NK-92 (cell line): ENCODE results near the gene LMAN1L.

Source experiments
- DNase-seq: peaks from one replicate; lab custom pipeline; 2025; ENCODE audit not compliant: unreplicated experiment; lab: John Stamatoyannopoulos, UW

LMAN1L gene

DNA sequence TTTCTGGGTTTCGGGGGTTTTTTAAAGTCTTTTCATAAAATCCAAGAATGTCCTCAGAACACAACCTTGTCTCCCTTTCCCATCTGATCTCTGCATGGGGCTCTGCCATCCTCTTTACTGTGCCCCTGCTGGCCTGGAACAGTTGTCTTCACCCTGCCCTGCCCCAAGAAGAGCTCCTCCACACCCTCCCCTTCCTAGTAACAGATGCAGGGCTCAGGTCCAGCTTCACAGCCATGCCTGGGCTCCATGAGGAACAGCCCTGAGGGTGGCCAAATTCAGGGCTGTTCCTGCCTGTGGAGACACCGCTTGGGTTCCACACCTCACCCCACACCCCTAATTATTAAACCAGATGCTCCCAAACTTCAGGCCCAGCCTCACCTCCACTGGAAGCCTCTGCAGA lies 43.2 kb downstream of the LMAN1L start:
- DNase-seq = no peak

DNA sequence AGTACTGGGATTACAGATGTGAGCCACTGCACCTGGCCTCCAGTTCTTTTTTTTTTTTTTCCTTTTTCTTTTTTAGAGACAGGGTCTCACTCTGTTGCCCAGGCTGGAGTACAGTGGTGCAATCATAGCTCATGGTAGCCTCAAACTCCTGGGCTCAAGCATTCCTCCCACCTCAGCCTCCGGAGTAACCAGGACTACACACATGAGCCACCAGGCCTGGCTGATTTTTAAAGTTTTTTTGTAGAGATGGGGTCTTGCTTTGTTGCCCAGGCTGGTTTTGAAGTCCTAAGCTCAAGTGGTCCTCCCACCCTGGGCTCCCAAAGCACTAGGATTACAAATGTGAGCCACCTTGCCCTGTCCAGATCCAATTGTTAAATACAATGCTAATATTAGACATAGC lies 43.9 kb downstream of the LMAN1L start:
- no peak for DNase-seq

DNA sequence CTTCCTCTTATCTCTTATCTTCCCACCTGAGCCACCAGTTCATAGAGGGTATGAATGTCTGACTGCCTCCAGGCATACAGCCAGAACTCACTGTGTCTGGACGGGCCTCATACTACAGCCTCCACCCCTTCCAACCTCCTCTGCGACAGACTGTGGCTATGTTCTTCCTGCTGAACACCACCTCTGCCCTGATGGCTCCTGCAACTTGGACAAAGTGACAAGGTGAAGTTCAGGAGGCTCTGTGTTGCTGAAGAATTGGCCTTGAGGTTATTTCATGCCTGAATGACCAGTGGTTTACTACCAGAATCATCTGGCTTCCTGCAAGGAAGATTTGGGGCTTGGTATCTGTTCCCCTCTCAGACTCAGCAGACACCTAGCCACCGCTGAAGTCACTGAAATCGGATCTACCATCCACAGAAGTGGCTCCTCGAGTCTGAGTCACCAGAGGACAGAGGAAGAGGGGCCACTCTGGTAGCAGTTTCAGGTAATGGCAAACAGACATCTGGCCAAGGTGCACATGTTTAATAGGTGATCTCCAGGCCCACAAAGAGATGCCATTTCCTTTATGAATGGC lies 44.5 kb downstream of the LMAN1L start:
- no peak for DNase-seq

DNA sequence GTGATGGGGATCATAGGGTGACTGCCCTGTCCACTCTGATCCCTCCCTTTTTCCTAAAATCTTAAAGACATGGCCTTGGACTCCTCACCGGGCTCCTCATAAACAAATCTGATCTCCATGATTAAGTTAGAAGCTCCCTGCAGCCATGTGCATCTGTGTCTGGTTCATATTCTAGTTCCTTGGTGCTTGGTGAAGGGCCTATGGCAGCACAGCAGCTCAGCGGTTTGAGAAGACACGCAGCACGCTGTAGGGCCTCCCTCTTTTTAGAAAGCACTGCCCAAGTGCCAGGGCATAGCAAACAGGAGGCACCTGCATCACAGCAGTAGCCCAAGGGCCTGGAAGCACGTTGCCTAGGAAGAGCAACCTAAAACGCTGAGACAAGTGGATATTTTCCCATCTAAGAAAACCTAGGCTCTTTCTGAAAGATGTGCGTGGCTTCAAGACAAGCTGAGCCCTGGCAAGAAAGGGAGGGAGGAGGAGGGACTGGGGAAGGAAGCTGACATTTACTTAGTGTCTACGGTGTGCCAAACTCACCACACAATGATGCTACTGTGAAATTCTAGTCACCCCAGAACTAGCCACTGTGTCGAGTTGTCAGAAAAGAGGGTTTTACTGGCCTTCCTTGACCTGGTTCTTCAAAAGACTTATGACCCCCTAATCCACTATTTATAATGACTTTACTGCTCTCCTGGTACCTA lies 45.2 kb downstream of the LMAN1L start:
- no peak for DNase-seq

DNA sequence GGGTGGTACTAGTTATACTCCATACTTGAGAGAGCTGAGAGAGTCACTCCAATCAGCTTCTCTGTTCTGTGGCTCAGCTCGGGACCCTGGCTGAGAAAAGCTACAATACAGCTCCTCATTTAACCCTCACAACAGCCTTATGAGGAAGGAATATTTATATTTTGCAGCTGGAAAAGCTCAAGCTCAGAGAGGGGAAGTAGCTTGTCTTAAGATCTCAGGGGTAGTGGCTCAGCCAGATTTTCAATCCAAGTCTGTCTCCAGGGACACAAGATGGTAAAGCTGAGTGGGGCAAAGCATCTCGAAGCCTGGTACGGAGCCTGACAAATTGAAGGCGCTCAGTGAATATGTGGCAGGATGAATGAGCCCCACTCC lies 45.7 kb downstream of the LMAN1L start:
- no peak for DNase-seq

DNA sequence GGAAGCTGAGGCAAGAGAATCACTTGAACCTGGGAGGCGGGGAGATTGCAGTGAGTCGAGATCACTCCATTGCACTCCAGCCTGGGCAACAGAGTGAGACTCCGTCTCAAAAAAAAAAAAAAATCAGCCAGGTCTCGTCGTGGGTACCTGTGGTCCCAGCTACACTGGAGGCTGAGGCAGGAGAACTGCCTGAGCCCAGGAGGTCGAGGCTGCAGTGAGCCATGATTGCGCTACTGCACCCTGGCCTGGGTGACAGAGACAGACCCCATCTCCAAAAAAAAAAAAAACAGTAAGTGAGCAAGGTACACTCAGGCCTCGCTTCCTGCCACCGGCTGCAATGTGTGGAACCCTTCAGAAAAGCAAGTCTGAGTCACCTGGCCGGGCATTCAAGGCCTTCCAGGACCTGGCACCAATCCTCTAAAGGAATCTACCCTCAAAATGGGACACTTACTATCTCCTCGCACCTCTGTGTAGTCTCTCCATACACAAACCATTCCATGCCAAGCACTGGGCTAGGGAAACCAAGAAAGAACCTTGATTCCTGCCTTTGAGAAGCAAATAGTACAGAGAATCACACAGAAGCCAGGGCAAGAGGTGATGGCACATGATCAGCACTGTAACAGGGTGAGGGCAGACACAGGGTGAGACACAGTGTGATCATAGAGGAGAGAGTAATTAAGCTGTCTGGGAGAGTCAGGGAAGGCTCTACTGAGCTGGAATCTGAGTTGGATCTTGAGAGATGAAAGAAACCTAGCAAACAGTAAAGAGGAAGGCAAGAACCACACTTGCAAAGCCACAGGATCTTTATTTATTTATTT lies 50.8 kb downstream of the LMAN1L start:
- no peak for DNase-seq

DNA sequence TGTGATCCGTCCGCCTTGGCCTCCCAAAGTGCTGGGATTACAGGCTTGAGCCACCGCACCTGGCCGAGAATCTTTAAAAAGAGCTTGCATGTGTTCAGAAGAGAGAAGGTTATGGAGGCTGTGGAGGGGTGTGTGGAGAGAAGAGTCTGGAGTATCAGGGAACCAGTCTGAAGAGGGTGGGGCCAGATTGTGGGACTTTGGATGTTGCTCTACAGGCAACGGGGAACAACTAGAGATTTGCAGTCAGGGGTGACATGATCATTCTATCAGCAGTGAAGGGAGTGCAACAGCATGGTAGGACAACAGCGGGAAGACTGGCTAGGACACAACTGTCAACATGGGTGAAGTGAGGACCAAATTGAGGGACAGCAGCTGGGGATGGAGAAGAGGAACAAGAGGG lies 51.7 kb downstream of the LMAN1L start:
- no peak for DNase-seq

DNA sequence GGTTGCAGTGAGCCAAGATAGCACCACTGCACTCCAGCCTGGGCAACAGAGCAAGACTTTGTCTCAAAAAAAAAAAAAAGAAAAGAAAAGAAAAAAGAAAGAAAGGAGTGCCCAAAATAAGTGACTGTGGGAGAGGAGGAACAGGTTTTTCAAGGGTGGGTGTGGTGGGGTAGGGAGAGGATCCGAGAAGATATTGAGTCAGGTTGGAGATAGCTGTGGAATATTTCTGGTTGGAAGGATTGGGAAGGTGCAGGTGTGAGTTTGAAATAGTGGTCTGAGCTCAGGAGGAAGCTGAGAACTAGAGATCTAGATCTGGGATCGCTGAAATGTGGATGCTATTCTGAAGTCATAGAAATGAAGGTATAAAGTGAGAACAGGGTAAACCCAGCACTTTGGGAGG lies 52.7 kb downstream of the LMAN1L start:
- DNase-seq = no peak

DNA sequence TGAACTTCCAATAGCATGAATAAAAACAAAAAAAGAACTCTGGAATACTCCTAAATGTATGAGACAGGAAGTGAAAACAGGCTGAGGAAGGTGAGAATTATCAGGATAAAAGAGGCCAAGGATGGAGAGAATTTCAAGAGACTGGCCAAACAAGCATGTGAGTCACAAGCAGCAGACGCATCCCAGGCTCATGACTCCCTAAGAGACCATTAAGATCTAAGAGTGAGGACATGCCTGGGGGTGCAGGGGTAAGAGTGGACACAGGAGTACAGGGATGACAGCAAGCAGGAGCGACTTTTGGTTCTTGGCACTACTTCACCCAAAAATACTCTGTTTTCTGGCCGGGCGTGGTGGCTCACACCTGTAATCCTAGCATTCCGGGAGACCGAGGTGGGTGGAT lies 53.5 kb downstream of the LMAN1L start:
- DNase-seq = no peak

DNA sequence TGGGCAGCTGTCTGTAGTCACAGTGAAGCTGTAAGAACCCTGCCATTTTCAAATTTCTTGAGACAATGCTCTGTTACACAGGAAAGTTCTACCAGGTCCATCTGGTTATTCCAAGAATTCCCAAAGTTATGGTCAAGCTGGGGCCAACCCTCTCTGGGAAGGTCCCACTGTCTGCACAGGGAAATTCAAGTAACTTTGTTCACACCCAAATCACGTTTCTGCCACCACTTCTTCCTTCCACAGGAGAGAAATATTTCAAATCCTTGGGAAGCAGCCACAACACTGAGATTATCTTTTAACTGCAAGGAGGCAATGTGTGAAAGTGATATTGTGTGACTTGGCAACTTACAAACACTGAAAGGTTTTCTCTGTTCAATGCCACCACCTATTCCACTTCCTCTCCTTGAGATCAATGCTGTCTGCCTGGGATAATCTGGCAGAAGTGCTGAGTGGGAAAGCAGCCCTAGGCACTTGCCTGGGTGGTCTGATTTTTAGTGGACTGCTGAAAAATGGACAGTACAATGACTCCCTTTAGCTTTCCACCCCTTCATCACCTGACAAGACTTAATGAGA lies 54.9 kb downstream of the LMAN1L start:
- no peak for DNase-seq

DNA sequence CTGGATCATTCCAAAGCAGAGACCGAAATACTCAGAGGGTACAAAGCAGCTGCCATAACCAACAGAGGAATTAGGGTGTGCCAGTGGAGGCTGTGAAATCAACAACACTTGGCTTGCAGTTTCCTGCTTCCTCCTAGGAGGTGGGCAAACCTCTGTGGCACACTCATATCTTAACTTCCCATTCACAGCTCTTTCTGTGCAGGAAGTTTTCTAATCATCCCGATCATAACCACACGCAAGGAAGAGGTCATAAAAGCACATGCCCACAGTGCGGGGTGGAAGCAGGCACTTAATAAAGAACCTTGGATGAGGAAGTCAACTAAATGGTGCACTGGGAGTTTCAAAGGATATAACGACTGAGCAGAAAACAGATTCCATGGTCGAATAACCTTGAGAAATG lies 55.4 kb downstream of the LMAN1L start:
- DNase-seq = no peak

DNA sequence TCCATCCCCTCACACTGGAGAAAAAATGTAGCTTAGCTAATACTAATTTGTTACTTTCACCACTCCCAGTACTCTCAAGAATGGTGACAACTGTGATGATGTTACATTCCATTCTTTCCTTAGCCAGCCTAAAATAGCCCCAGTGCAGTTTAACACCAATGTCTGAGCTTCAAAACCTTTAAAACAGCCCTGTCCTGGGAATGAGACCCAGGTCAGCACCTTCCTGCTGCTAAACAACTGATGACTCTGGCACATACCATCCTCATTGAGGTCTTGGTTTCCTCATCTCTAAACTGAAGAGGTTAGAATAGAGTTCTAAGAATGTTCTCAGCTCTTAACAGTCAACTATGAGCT lies 56.7 kb downstream of the LMAN1L start:
- DNase-seq = no peak

DNA sequence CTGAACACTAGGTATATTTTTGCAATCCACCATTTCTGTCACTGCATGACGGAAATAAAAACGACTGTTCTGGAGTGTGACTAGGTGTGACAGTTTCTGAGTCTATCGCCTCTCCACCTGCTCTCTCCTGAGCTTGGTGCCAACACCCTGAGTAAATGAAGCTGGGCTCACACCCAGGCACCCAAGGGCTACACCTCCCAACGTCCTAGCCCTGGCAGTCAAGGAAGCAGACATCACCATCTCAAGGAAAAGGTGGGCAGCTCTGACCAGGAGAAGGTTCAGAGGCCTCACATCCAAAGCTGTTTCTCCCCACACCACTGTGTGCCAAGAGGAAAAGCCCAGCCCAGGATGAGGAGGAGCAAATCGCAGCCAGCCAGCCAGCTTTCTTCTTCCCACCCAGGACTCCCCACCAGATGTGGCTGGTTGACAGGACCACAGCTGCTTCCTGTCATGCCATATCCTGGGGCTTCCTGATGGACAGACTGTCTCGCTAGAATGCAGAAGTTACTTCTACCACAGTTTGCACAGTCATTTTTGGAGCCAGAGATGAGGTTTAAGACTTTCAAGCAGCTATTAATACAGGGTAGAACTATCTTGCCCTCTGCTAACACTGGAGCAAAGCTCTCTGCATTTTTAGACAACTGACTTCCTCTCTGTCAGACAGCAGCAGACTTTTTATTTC lies 57.2 kb downstream of the LMAN1L start:
- no peak for DNase-seq

DNA sequence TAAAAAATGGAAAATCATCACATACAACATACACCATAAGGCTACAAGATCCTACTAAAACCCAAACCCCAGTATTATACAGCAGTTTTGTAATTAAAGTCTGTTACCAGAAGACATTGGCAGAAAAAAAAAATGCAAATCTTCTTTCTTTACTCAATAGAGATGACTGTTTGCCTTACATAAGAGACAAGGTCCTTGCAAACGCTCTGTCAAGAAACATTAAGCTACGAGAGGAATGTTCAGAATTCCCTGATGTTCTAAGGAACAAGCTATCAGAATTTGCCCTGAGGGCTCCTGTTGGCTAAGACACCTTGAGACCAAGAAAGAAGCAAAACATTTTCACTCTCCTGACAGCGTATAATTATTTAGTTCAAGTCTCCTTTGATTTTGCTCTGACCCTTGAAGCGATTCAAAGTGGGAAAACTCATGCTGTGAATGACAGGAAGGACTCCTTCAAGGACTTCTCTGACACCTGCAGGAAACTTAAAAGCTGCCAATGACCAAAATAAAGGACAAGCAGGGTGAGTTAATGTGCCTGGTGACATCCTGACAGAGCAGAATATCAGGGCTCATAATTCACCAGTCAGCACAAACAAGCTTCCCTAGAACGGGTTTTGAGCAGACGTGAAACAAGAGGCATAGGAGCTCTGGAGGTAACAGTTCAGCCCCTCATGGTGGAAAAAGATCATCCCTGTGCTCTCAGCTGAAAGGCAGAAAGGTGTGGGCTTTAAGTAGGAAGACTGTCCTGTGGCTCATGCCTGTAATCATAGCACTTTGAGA lies 58.0 kb downstream of the LMAN1L start:
- DNase-seq = no peak

DNA sequence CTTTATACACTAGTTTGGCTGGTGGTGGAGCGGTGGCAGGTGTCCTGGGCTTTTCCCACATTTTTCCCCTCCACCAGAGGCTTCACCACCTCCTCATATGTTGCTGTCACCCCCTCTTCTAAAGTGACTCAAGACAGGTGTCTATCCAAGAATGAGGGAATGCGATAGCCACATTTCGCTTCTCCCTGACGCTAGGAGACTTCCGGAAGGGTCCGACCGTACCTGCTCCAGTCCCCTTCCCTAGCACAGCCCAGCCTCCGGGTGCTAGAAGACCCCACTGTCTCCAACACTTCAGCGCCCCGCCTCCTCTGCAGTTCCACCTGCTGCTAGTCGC lies 60.0 kb downstream of the LMAN1L start:
- no peak for DNase-seq

DNA sequence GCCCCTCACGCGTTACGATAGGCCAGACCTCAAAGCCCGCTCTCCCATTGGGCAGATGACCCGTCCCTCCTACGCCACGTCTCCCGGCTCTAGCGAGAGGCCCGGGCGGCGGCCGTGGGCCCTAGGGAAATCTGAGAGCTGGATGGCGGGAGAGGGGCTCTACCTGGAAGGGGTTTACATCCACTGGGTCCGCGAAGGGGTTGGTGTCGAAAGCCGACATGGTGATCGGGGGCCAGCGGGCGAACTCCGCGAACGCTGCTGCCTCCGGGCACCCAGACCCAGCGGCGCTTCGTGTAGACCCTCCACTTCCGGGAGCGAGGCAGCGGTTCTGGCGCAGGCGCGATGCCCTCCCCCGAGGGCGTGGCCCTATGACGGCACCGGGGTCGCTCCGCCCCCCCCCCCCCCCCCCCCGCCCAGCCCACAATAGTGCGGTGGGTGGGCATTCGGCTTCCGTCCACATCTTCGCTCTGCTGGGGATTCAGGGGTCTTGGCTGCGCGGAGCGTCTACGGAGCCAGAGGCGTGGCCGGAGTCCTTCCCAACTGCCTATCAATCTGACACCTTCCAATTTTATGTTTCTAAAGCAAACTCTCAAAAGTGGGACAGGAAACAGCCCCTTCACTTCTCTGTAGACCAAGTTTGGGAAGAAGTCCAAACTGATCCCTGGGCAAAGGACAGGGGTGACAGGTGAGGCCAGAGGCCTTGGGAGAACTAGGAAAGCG lies 60.6 kb downstream of the LMAN1L start, which contains the start of gene SCAMP2:
Gene SCAMP2, minus strand, starts transcription at position 330 of the 720 bp plus-strand sequence. Its CDS starts 110 bp downstream, at position 220.
- DNase-seq = peak; percentile 66

DNA sequence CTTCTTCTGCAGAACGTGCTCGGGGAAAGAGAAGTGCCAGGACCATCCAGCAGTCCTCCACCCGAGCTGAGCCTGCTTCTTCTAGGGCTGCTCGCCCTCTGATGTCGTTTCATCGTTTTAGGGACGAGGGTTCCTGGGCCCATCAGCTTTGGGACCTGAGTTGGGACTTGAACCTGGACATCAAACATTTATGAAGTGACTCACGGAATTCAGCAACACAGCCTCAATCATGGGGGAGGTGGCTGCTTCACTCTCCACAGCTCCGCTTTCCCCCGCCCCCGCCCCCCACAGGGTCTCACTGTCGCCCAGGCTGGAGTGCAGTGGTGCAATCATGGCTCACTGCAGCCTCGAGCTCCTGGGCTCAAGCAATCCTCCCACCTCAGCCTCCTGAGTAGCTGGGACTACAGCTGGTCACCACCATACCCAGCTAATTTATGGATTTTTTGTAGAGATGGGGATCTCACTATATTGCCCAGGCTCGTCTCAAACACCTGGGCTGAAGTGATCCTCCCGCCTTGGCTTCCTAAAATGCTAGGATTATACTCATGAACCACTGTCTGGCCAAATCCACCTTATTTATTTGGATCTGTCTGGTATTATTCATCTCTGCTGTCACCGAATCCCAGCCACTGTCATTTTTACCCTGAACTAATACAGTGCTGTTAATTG lies 61.3 kb downstream of the LMAN1L start:
- DNase-seq = no peak
